ENCODE results near the gene HEG1. TPM values are rescaled to one million over a fixed set of nuclear protein-coding genes. Genes with fewer than 3 reads are reported as not detected.

HEG1 gene
- total and polyA plus RNA-seq, 2 of the 13 experiments (the other 11 are each of a cell fraction or from before 2014, with no cell fraction given), result 10.7 to 18.2 TPM

DNA sequence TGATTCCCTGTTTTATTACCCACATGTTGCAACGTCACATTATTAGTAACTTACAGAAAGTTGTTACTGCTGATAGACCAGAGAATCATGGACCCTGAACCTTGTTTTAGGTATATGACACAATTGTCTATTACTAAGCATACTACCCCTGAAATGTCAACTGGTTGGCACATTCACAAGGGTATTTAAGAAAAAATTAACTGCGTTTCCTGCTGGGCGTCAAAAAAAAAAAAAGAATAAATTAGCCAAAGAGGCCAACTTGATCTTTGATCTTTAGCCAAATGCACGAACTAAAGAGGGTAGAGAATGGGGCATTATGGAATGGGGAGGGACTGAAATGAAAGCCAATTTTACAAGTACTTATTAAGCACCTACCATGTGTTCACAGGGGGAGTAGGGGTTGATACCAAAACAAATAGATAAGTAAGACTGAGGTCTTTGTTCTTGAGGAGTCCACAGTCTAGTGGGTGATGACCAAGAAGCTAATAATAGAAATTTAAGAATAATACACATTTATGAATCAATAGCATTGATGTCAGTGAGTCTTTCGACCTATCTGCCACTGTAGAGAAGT, 103.4 kb downstream of the HEG1 start:
- 3% methylated on average over 5 of the region's 5 CpGs for WGBS (ENCODE audit: low lambda C conversion rate)
- intact Hi-C loops (cut with micrococcal nuclease; ENCODE audit: unreplicated experiment), result no loop called here

More for the DNA sequence above, 103.4 kb downstream of the HEG1 start:
- Histone ChIP-seq H3K4me2 (ENCODE audit: low read depth, low read length) (peak overlapping the region; percentile 46), H2AFZ (ENCODE audit: low read length) (no peak overlapping the region), H3K27me3 (ENCODE audit: control insufficient read depth in 1 of 2, insufficient read depth in 2 of 2, low read length in 2 of 2) (no peaks in the 10 kb centered on the region), H4K20me1 (ENCODE audit: insufficient read depth, low read length) (no peaks in the 10 kb centered on the region), H3K4me1 (ENCODE audit: insufficient read depth, low read length) (peaks cover 15% of the 10 kb centered on the region), H3K9me3 (ENCODE audit: low read length) (no peaks in the 10 kb centered on the region), H3K36me3 (replicated peaks in 1 of 2; ENCODE audit: control insufficient read depth in 1 of 2, insufficient read depth in 2 of 2, low read length in 2 of 2) (no peaks in the 10 kb centered on the region), H3K27ac (ENCODE audit: extremely low read length, insufficient read depth, low read length) (no peak overlapping the region), H3K9ac (ENCODE audit: insufficient read depth, low read depth, low read length) (no peak overlapping the region), H3K4me3 (replicated peaks in 1 of 3; ENCODE audit: insufficient read depth in 1 of 3, low read depth in 2 of 3, low read length in 3 of 3) (no peak overlapping the region), H3K79me2 (ENCODE audit: insufficient read depth, low read length) (no peaks in the 10 kb centered on the region)
- peak; percentile 30 for DNase-seq (ENCODE audit: low spot score)
- POLR2A ChIA-PET, result no interaction called here
- no TSS peak for BruUV-seq (replicated peaks)
- CTCF ChIA-PET (ENCODE audit: low intra/inter-chr PET ratio, low total read pairs), result no interaction called here
- no peak; the same call in 2 of the 3 replicates for ATAC-seq
- no peak for FAIRE-seq
- TF ChIP-seq HNF4A (CRISPR knock-in tag; IDR thresholded peaks at IDR 0.05), result 0 out of 2 replicates have a peak, but pooled peaks have one; percentile 11
- TF ChIP-seq HMGXB4 (CRISPR knock-in tag; IDR thresholded peaks at IDR 0.05; ENCODE audit: borderline replicate concordance in 1 of 2, low read depth in 1 of 2), result no peak
- peak; percentile 15; the same call in 1 of the 2 replicates for TF ChIP-seq CEBPB (IDR thresholded peaks at IDR 0.05; ENCODE audit: borderline replicate concordance, low read depth, low read length)
- no peak for TF ChIP-seq ZBTB49 (CRISPR knock-in tag; IDR thresholded peaks at IDR 0.05; ENCODE audit: borderline replicate concordance)
- no peak for TF ChIP-seq ZNF264 (CRISPR knock-in tag; IDR thresholded peaks at IDR 0.05)
- TF ChIP-seq NCOR1 (IDR thresholded peaks at IDR 0.05; ENCODE audit: borderline replicate concordance, low read length), result 0 out of 2 replicates have a peak, but pooled peaks have one; percentile 32
- no peak for TF ChIP-seq ZFAT (CRISPR knock-in tag; conservative IDR thresholded peaks at IDR 0.05)
- no peak for TF ChIP-seq MAZ (IDR thresholded peaks at IDR 0.05; ENCODE audit: borderline replicate concordance, low read depth, low read length)
- no peak for TF ChIP-seq MAZ (CRISPR knock-in tag; IDR thresholded peaks at IDR 0.05; ENCODE audit: low read depth)
- TF ChIP-seq ZNF317 (CRISPR knock-in tag; IDR thresholded peaks at IDR 0.05), result 0 out of 2 replicates have a peak, but pooled peaks have one; percentile 48
- in situ Hi-C loops (cut with HindIII; ENCODE audit: extremely low pct_ligation_motif_present, low pct_unique_long_range_greater_than_20kb), result no loop called here

Measured in HepG2 (cell line).